Sciatic nerve (tissue), 2 donors: ENCODE data around the gene PRDM12. TPM values are rescaled to one million over a fixed set of nuclear protein-coding genes. Genes with fewer than 3 reads are reported as not detected.

Experiments
- ATAC-seq: fragments of 200-7000 bp; cut with Tn5 transposase; one replicate; pipeline ENCODE4 v1.9.1; 2020; ENCODE audit warnings: mild to moderate bottlenecking, moderate library complexity
- DNase-seq: peaks from one replicate; pipeline ENCODE4 v3.0.0-alpha.2; 2020; ENCODE audit warnings: low spot score
- intact Hi-C: fragments of 100-400 bp; cut with DNase I; formaldehyde crosslinking; loops from one replicate; pipeline ENCODE4 v1.14.2; 2022
- total RNA-seq: library from RNA; stranded (reverse); fragmentation: NEBNext Ultra II Directional; extraction: Animal tissue kit (Norgen Biotek cat#: 25700); gene quantifications from one replicate; pipeline ENCODE4 v1.2.1, GENCODE V29; 2021
- donor health status: DM: no; HTN: no; CAD: no.
- donor health status: DM: no; HTN: no; CAD: no.

The PRDM12 gene
- total RNA-seq, result not detected

DNA sequence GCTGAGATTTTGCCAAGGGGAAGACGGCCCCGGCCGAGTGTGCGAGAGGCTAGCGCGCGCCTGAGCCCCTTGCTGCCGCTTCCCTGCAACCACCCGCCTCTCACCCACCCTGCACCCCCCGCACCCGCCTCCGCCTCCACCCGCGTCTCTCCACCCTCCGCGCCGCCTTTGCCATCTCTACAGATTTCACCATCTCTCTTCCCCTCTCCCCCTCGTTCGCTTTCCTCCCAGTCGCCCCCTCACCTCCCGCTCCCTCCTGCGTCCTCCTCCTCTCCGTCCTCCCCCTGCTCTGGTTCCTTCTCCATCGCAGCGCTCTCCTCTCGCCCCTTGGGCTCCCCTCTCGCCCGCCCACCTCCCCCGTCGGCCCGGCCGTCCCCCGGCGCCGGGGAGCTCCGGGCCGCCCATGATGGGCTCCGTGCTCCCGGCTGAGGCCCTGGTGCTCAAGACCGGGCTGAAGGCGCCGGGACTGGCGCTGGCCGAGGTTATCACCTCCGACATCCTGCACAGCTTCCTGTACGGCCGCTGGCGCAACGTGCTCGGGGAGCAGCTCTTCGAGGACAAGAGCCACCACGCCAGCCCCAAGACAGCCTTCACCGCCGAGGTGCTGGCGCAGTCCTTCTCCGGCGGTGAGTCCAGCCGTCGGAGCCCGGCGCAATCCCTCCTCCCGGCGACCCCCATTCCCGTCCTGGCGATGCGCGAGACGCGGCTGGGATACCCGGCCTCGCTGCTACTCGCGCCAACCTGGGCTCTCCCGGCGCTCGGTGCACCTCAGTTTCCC, at the start of gene PRDM12:
Gene PRDM12, plus strand, starts transcription at position 344 of the 778 bp plus-strand sequence. Its CDS starts 60 bp downstream, at position 404.
- DNase-seq, result no peak
- ATAC-seq, result no peak

DNA sequence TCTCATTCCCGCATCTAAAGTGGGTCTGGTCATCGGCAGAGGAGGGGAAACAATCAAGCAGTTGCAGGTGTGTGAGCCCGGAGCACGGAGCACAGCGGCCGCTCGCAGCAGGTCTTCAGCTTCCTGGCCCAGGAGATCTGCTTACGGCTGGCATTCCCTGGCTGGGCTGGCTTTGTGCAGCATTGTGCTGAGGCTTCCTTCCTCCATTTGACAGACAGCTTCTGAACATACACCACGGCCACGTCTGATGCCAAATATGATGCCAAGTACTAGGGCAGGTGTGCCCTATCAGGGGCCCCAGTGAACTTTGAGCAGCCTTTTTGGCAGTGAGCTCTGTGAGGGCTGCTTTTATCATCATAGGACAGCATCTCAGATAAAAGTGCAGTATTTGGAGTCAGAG, 47.9 kb upstream of the PRDM12 start:
- DNase-seq, result no peak
- no peak for ATAC-seq
- intact Hi-C loops, result no loop called here

More for the DNA sequence above, at the start of gene PRDM12:
- intact Hi-C loops, result no loop called here

DNA sequence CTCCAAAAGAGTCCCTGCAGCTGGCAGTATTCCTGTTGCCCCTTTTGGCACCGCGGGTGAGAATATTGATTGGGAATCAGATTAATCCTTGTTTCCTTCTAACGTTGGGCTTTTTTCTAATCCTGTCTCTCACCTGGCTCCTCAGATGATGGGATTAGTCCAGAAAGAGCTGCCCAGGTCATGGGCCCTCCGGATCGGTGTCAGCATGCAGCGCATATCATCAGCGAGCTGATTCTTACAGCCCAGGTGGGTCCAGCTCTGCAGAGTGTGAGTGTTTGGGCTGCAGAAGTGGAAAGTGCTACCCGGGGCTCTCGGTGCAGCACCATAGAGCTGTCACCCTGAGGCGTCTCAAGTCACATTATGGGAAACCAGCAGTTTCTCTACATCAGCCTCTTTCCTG, 40.9 kb upstream of the PRDM12 start:
- DNase-seq (peak; percentile 25), ATAC-seq (no peak)
- intact Hi-C loops, result no loop called here

DNA sequence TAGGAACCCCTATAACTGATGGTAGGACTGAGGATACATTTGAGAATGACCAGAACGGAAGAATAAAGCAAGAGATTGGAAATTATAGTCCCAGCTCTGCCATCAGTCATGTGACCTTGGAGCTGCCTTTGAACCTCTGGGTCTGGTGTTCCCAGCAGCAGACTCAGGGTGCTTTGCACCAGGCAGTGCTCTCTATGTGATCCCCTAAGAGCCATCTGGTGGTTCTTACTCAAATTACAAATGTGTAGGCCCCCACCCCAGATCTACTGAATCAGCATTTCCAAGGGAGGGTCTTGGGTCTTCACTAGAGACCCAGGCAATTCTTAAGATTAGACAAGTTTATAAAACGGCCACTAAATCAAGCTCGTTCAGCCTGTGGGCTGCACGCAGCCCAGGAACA, 40.2 kb upstream of the PRDM12 start:
- DNase-seq (peak; percentile 8), ATAC-seq (no peak)
- intact Hi-C loops, result no loop called here

DNA sequence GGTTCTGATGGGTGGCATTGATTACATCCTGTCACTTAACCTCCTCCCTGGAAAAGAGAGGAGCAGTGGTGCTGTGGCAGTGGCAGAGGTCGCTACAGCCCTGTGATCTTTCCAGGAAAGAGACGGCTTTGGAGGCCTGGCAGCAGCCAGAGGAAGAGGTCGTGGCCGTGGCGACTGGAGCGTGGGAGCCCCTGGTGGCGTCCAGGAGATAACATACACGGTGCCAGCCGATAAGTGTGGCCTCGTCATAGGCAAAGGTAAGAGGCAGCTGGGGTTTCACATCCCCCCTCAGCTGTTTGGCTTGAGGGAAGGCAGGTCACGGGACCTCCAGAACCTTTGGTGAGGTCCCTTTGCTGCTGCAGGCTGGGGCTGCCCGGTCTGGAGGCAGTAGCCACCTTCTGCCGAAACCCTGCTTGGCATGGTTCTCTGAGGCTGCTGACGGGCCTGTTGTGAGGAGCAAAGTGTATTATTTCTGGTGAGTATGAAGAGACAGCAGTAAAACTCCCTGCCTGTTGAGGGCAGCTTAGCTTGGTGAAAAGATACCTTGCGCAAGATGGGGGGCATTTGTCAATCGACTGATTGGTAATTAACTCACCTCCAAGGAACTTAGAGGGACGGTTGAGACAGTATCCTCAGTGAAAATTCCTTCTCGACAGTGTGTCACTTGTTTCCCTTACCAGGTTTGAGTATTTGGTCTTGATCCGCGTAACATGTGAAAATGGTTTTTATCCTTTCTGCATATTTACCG, 38.0 kb upstream of the PRDM12 start:
- peak; percentile 54 for DNase-seq
- ATAC-seq, result no peak
- intact Hi-C loops, result no loop called here

DNA sequence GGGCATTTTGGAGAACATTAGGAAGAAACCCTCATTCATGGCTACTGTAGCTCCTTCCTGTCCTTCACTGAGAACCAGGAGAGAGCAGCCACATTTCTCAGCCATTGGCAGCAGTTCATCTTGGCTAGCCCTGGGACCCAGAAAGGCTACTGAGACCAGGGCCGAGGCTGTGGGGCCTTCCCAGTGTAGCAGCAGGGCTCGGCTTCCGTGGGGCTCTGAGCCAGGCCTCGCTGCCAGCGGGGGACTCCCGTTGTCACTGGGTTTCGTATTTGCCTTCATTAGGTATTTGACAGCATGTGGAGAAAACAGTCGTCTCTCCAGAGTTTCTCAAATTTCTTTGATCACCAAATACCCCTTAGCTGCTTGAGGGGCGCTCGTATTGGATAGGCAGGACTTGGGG, 37.3 kb upstream of the PRDM12 start:
- intact Hi-C loops, result loop anchor here (1.0 kb wide), 1 partner anchor 41 kb away; no protein-coding TSS in a partner anchor
- peak; percentile 35 for DNase-seq
- no peak for ATAC-seq

DNA sequence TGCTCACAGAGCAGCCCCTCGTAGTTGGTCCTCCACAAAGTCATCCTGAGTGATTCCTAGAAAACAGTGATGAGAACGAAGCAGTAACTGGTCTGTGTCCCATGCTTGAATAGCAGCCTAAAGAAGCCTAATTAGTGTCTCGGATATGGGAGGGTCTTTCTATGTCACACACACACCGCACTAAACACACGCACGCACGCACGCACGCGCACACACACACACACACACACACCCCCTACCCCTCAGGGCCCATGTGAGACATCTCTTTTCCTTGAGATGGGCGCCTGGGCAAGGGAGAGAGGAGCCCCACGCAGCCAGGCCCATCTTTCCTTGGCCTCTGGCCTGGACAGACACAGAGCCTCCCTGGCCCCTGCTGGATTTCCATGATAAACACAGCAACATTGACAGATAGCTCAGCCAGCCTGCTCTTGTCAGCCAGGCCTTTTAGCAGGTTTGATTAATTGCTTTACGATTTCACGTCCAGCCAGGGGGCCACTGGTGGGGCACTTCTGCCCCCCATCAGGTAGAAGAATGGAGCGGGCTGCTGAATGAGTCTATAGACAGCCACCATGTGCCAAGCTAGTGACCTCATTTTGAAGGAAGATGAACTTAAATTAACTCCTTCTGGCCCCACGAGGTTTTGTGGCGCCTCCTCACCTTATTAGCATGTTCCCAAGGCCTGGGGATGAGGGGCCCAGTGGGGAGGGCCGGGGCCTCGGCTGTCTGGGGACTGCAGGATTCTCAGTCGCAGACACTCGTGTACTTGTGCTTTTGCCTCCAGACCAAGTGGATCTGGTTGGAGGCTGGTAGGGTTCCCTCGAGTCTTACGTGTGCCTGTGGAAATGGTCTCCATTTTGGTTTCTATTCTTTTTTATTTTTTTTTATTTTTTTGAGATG, 36.2 kb upstream of the PRDM12 start:
- DNase-seq (peak; percentile 28), ATAC-seq (no peak)
- intact Hi-C loops, result loop anchor here (1.0 kb wide), 1 partner anchor 40 kb away; no protein-coding TSS in a partner anchor

DNA sequence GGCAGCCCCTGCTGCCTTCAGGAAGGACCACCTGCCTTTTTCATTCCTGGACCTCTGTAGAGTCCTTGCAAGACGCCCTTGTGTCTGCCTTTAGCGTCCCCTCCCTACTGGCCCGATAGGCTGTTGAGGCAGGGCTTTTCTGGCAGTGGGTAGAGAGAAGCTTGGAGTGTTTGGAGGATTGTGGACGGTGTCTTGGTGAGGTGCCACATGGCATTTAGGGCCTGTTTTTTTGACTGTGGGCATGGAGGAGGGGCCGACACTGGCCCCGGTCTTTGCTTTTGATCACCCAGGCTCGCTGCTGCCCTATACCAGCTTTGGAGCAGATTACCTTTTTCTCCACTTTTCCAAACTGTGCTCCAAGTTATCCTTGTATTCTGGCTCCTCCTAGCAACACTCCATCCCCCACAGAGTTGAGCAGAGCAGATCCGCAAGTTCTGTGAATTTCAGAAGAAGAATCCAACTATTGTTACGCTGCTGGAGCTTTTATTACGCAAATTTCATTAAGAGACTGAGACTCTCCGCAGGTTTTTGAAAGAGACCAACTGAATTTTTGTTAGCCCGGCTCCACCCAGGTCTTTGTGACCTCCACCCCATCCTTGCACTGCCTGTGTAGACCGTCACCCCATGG, 34.8 kb upstream of the PRDM12 start:
- intact Hi-C loops, result no loop called here
- ATAC-seq, result no peak
- DNase-seq, result peak; percentile 26

DNA sequence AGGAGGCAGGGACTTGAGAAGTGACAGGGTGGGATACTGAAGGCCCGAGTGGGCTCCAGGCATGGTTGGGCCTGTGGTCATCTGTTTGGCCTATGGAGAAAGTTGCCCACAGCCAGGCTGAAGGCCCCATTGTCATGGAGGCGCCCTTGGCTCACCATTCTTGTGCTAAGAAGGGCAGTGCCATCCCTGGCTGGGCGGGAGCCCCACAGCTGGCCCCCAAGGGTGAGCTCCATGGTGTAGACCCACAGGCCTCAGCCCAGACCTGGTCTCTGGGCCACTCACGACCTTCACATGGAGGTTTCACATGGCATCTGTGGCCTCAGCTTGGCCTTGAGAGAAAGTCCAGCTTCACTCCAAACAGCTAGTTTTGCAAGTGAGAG, 34.3 kb upstream of the PRDM12 start:
- DNase-seq, result peak; percentile 49
- intact Hi-C loops, result no loop called here

DNA sequence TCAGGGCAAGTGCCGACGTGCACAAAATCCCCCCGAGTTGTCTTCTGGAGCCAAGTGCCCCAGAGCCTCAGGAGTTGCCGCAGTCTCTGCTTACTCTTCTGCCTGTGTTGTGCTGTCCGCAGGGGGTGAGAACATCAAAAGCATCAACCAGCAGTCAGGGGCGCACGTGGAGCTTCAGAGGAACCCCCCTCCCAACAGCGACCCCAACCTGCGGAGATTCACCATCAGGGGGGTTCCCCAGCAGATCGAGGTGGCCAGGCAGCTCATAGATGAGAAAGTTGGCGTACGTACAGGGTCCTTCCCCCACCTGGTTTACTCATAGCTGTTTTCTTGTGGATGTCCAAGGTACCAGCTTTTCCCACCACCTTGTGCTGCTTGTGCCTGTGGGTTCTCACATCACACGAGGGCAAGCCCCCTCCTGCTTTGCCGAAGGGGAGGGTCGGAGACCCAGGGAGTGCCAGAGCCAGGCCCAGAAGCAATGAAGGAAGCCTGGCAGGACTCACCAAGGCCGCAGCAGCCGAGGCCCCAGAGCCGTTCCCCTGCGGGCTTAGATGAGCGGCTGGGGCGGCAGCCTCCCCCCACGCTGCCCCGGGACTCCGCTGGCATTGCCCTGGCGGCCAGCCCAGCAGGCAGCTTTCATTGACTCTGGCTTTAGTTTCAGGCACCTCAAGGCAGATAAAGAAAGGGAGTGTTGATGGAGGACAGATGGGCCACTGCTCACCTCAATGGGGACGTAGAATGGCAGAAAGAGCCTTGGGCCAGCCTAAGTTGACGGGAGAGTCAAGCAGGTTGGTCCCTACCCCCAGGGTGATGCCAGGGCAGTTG, 33.7 kb upstream of the PRDM12 start:
- DNase-seq (peak; percentile 39), ATAC-seq (no peak)
- intact Hi-C loops, result no loop called here

More for the DNA sequence above, 34.3 kb upstream of the PRDM12 start:
- ATAC-seq, result no peak

DNA sequence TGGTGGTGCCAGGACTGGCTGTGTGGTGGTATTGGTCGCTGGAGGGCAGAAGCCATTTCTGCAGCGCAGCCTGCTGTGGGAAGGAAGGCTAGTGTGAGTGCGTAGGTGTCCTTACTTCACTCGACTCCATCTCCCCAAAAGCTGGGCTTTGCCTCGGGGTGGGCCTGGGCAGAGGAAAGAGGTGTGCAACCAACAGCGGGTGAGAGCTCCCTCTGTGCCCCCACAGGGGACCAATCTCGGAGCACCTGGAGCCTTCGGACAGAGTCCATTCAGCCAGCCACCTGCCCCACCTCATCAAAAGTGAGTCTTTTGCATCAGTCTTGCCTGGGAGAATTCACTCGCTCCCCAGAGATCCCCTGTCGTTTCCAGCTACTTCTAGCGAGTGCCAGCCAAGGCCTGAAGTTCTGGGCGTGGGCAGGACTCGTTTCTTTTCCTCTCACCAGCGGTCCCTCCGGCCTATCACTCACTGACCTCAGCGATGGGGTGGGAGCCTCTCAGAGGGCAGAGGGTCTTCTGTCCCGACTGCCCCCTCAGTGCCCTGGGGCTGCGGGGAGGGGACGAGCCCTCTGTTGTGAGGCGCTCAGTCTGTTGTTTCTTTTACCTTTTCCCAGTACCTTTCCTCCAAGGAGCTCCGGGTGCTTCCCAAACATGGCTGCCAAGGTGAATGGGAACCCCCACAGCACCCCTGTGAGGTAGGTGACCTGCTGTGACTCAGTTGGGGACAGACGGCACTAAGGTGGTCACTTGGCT, 32.9 kb upstream of the PRDM12 start:
- DNase-seq, result peak; percentile 28

DNA sequence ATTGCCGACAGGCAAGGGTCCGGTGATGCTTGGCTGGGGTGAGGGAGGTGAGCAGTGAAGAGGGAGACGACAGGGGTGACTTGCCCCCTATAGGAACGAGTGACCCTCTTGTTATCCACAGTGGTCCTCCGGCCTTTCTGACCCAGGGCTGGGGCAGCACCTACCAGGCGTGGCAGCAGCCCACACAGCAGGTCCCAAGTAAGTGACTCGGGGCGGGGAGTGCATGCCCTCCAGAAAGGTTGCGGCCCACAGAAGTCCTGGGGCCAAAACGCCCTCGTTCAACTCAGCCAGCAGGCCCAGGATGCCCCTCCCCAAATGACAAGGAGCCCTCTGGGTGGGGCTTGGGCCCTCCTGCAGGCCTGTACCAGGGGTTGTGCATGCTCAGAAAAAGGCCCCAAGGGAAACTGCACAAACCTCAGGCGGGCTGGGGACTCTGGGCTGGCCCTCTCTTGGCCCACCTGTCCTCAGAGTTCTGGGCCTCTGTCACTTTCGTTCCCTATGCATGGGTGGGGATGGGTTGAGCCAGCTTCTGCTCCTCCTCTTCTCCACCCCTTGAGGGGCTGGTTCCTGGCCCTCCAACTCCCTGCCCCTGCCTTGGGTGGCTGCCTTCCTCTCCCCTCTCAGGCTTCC, 32.2 kb upstream of the PRDM12 start:
- DNase-seq (peak; percentile 49), ATAC-seq (no peak)
- intact Hi-C loops, result no loop called here

More for the DNA sequence above, 32.9 kb upstream of the PRDM12 start:
- intact Hi-C loops, result no loop called here
- no peak for ATAC-seq

DNA sequence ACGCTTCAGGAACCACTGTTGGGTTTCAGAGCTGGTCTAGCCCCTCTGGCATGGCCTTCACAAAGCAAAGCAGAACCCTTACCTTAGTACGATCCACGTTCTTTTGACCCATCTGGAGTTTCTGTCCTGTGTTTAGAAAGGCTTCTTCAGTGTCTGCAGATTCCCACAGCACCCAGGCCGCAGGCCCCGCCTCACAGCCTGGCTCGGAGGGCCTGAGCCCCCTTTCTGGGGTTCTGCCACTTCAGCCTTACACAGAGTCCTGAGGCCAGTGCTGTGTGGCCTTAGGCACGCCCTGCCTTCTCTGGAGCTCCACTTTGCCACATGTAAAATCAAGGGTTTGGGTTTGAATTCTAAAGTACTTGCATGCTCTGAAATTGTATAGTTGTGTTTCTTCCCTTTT, 31.6 kb upstream of the PRDM12 start:
- no peak for ATAC-seq
- no peak for DNase-seq
- intact Hi-C loops, result no loop called here

DNA sequence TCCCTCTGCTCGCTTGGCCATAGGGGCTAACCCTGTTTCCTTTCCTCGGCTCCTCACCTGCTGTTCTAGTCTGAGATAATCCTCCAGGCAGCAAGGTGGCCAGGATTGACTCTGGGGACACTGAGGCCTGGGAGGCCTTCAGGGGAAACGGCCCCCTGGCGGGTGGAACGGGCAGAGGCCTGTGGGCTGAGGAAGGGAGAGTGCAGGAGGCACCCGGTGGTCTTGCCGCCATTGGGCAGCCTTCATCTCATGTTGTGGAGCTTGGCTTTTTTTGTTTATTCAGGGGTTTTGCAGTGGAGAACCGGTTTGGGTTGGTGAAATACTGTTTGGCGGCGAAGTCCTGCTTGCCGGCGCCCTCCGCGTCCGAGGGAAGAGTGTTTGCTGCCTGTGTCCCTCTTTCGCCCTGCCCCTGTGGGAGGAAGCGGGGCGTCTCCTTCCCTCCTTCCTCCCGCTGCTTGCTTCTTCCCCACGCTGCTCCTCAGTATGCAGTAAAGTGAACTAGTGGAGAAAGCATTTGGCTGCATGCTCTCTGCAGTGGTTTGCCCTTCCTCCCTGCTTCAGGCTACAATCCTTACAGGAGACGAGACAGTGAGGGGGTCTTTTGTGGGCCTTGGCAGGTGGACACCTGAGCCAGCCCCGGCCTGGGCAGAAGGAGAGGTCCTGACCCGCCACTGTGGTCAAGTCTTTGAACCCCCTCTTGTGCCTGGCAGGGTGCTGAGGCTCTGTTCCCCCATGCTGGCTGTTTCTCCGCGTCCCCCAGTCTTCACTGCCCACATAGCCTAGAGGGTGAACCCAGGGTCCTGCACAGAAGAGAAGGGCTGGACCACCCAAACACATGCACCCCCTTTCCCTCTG, 30.8 kb upstream of the PRDM12 start:
- intact Hi-C loops, result no loop called here
- DNase-seq (peak; percentile 47), ATAC-seq (no peak)

DNA sequence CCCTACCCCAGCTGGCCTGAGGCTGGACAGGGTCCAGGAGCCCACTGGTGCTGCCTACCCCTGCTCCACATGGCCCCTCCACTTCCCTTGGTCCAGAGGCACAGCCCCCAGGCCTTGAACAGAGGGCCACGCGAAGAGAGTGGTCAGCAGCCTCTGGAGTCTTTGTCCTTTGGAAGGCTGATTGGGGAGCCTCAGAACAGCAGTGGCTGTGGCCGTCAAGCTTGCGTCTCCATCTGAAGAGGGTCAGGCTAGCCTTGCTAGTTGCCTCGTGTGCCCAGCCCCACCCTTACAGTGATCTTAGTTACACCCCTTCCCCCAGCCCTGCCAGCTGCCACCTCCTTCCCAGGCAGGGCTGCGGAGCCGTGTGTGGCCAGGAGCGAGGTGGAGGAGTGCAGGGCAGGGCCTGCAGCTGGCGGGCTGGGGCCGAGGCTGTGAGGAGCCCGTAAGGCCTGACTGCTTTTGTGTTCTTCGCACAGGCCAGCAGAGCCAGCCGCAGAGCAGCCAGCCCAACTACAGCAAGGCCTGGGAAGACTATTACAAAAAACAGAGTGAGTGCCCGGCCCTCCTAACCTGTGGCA, 30.1 kb upstream of the PRDM12 start:
- intact Hi-C loops, result no loop called here
- DNase-seq, result peak; percentile 34

DNA sequence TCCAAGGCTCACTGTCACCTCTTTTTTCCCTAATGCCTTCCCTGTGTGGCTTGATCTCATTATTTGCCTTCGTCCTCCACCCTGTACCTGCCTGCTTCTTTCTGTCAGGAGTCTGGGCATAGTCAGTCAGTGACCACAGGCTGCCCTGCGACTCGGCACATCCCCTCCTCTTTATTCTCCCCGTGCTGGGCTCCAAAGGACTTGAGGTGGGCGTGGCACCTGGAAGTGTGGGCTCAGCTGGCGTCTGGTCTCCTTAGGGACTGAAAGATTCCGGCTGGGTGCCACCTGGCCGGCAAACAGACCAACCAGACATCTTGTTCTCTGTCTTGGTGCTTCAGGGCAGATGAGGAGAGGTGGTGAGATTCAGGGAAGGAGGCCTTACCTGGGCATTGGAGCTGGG, 29.6 kb upstream of the PRDM12 start:
- ATAC-seq, result no peak
- intact Hi-C loops, result no loop called here
- DNase-seq, result peak; percentile 41

More for the DNA sequence above, 30.1 kb upstream of the PRDM12 start:
- no peak for ATAC-seq
